ENCODE results near the gene SPPL2B.
"Not testable (repeated sequence)": the region's sequence is repeated elsewhere in the genome, so short reads cannot be mapped to it uniquely, and the experiment has no call there.

Gene SPPL2B

DNA sequence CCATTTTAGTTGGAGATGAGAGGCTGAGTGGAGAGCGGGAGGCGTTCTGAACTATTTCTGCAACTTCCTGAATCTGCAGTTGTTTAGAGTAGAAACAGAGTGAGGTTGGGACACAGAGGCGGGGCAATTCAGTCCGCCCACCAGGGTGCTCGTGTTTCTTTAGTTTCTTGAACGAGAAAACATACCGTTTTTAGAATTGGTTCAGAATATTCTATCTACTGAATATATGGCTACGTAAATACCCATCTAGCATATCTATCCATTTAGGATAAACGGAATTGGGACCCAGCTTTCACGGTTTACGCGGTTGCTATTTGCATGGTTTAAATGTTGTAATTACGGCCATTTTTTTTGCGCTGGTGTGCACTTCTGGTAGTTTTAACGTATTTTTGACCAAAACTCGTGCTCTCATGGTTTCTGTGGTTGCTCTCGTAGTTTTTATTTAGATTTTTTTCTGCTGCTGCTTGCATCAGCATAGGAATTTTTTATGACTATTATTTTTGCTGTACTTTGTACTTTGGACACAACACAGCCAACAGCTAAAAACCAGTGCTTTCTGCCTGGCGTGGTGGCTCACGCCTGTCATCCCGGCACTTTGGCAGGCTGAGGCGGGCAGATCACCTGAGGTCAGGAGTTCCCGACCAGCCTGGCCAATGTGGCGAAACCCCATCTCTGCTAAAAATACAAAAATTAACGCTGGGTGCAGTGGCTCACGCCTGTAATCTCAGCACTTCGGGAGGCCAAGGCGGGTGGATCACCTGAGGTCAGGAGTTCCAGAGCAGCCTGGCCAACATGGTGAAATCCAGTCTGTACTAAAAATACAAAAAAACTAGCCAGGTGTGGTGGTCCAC, 66.2 kb downstream of the SPPL2B start:
- TF ChIP-seq CSDC2 (CRISPR knock-in tag; IDR thresholded peaks at IDR 0.05) (no peak), OSR1 (CRISPR knock-in tag; IDR thresholded peaks at IDR 0.05) (no peak), PPARA (CRISPR knock-in tag; IDR thresholded peaks at IDR 0.05; ENCODE audit: borderline replicate concordance) (no peak), ISL1 (CRISPR knock-in tag; IDR thresholded peaks at IDR 0.05) (no peak), ZFP3 (CRISPR knock-in tag; IDR thresholded peaks at IDR 0.05) (no peak), TOX (CRISPR knock-in tag; IDR thresholded peaks at IDR 0.05; ENCODE audit: borderline replicate concordance) (no peak), ZC3H10 (CRISPR knock-in tag; IDR thresholded peaks at IDR 0.05) (no peak), GLIS3 (CRISPR knock-in tag; IDR thresholded peaks at IDR 0.05) (no peak), ESRRG (CRISPR knock-in tag; IDR thresholded peaks at IDR 0.05) (no peak), ARNTL (CRISPR knock-in tag; IDR thresholded peaks at IDR 0.05; ENCODE audit: borderline replicate concordance, low read depth) (no peak), ZFP30 (CRISPR knock-in tag; IDR thresholded peaks at IDR 0.05) (no peak), BACH2 (CRISPR knock-in tag; IDR thresholded peaks at IDR 0.05; ENCODE audit: borderline replicate concordance) (no peak), ZNF8 (CRISPR knock-in tag; IDR thresholded peaks at IDR 0.05) (no peak), SNAI2 (CRISPR knock-in tag; IDR thresholded peaks at IDR 0.05) (no peak), ZNF70 (CRISPR knock-in tag; IDR thresholded peaks at IDR 0.05) (no peak), ZNF565 (CRISPR knock-in tag; conservative IDR thresholded peaks at IDR 0.05; ENCODE audit: low read depth) (no peak), TCF4 (CRISPR knock-in tag; IDR thresholded peaks at IDR 0.05; ENCODE audit: borderline replicate concordance) (no peak)
- TF ChIP-seq, protein P1, sequence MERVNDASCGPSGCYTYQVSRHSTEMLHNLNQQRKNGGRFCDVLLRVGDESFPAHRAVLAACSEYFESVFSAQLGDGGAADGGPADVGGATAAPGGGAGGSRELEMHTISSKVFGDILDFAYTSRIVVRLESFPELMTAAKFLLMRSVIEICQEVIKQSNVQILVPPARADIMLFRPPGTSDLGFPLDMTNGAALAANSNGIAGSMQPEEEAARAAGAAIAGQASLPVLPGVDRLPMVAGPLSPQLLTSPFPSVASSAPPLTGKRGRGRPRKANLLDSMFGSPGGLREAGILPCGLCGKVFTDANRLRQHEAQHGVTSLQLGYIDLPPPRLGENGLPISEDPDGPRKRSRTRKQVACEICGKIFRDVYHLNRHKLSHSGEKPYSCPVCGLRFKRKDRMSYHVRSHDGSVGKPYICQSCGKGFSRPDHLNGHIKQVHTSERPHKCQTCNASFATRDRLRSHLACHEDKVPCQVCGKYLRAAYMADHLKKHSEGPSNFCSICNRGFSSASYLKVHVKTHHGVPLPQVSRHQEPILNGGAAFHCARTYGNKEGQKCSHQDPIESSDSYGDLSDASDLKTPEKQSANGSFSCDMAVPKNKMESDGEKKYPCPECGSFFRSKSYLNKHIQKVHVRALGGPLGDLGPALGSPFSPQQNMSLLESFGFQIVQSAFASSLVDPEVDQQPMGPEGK (CRISPR knock-in tag; IDR thresholded peaks at IDR 0.05; ENCODE audit: borderline replicate concordance) = no peak
- TF ChIP-seq, protein P2, sequence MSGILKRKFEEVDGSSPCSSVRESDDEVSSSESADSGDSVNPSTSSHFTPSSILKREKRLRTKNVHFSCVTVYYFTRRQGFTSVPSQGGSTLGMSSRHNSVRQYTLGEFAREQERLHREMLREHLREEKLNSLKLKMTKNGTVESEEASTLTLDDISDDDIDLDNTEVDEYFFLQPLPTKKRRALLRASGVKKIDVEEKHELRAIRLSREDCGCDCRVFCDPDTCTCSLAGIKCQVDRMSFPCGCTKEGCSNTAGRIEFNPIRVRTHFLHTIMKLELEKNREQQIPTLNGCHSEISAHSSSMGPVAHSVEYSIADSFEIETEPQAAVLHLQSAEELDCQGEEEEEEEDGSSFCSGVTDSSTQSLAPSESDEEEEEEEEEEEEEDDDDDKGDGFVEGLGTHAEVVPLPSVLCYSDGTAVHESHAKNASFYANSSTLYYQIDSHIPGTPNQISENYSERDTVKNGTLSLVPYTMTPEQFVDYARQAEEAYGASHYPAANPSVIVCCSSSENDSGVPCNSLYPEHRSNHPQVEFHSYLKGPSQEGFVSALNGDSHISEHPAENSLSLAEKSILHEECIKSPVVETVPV (CRISPR knock-in tag; IDR thresholded peaks at IDR 0.05) = no peak
- TF ChIP-seq, protein P3, sequence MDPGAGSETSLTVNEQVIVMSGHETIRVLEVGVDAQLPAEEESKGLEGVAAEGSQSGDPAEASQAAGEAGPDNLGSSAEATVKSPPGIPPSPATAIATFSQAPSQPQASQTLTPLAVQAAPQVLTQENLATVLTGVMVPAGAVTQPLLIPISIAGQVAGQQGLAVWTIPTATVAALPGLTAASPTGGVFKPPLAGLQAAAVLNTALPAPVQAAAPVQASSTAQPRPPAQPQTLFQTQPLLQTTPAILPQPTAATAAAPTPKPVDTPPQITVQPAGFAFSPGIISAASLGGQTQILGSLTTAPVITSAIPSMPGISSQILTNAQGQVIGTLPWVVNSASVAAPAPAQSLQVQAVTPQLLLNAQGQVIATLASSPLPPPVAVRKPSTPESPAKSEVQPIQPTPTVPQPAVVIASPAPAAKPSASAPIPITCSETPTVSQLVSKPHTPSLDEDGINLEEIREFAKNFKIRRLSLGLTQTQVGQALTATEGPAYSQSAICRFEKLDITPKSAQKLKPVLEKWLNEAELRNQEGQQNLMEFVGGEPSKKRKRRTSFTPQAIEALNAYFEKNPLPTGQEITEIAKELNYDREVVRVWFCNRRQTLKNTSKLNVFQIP (CRISPR knock-in tag; IDR thresholded peaks at IDR 0.05; ENCODE audit: borderline replicate concordance, low read depth) = no peak
- ATAC-seq = no peak

DNA sequence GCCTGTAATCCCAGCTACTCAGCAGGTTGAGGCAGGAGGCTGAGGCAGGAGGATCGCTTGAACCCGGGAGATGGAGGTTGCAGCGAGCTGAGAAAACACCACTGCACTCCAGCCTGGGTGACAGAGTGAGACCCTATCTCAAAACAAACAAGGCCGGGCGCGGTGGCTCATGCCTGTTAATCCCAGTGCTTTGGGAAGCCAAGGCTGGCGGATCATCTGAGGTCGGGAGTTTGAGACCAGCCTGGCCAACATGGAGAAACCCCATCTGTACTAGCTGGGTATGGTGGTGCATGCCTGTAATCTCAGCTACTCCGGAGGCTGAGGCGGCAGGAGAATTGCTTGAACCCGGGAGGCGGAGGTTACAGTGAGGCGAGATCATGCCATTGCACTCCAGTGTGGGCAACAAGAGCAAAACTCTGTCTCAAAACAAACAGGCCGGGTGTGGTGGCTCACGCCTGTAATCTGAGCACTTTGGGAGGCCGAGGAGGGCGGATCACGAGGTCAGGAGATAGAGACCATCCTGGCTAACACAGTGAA, 66.9 kb downstream of the SPPL2B start:
- not testable (repeated sequence) for ATAC-seq

DNA sequence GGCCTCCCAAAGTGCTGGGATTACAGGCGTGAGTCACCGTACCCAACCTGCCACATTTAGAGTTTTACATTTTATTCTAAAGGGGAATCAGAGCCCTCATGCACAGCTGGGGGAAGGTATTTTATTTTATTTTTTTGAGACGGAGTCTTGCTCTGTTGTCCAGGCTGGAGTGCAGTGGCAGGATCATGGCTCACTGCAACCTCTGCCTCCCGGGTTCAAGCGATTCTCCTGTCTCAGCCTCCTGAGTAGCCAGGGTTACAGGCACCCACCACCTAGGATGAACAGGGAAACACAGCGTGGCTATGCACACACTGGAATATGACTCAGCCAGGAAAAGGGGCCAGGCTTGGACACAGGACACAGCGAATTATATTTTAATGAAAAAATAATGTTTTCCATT, 68.7 kb downstream of the SPPL2B start:
- not testable (repeated sequence) for ATAC-seq

DNA sequence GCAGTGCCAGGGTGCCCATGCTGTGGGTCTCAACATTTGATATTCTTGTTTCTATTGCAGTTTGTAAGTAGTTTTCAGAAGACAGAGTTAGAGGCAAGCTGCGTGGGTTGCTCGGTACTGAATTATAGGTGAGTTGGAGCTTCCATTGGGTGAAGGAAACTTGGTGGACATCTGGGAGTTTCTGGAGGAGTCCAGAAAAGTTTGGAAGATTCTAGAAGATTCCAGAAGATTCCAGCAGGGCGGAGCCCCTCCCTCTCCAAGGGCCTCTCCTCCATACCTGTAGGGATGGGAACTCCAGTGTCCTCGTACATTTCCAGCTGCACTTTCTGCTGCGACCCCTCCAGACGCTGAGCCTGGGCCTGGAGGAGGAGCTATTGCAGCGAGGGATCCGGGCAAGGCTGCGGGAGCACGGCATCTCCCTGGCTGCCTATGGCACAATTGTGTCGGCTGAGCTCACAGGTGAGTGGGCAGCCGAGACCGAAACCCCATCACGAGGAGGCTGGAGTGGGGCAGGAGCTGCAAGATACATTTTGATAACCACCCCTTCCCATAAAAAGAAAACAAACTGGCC, 70.3 kb downstream of the SPPL2B start:
- TF ChIP-seq ISL1 (CRISPR knock-in tag; IDR thresholded peaks at IDR 0.05) (no peak), ZNF70 (CRISPR knock-in tag; IDR thresholded peaks at IDR 0.05) (no peak), ZNF565 (CRISPR knock-in tag; conservative IDR thresholded peaks at IDR 0.05; ENCODE audit: low read depth) (no peak), RARB (CRISPR knock-in tag; IDR thresholded peaks at IDR 0.05) (no peak), ZFP3 (CRISPR knock-in tag; IDR thresholded peaks at IDR 0.05) (no peak), ZNF8 (CRISPR knock-in tag; IDR thresholded peaks at IDR 0.05) (no peak), CSDC2 (CRISPR knock-in tag; IDR thresholded peaks at IDR 0.05) (no peak)
- TF ChIP-seq, protein P4, sequence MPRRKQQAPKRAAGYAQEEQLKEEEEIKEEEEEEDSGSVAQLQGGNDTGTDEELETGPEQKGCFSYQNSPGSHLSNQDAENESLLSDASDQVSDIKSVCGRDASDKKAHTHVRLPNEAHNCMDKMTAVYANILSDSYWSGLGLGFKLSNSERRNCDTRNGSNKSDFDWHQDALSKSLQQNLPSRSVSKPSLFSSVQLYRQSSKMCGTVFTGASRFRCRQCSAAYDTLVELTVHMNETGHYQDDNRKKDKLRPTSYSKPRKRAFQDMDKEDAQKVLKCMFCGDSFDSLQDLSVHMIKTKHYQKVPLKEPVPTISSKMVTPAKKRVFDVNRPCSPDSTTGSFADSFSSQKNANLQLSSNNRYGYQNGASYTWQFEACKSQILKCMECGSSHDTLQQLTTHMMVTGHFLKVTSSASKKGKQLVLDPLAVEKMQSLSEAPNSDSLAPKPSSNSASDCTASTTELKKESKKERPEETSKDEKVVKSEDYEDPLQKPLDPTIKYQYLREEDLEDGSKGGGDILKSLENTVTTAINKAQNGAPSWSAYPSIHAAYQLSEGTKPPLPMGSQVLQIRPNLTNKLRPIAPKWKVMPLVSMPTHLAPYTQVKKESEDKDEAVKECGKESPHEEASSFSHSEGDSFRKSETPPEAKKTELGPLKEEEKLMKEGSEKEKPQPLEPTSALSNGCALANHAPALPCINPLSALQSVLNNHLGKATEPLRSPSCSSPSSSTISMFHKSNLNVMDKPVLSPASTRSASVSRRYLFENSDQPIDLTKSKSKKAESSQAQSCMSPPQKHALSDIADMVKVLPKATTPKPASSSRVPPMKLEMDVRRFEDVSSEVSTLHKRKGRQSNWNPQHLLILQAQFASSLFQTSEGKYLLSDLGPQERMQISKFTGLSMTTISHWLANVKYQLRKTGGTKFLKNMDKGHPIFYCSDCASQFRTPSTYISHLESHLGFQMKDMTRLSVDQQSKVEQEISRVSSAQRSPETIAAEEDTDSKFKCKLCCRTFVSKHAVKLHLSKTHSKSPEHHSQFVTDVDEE (CRISPR knock-in tag; IDR thresholded peaks at IDR 0.05) = no peak
- TF ChIP-seq, protein P2 (CRISPR knock-in tag; IDR thresholded peaks at IDR 0.05) = no peak
- ATAC-seq = no peak

Measured in SK-N-SH treated with all-trans-retinoic acid at 6 μM for 48 hours (cell line).